ENCODE data around the gene NCK1. TPM values are rescaled to one million over a fixed set of nuclear protein-coding genes. Genes with fewer than 3 reads are reported as not detected.

The NCK1 gene
- total and polyA plus RNA-seq, 9 of the 15 experiments (the other 6 are each of a cell fraction or from before 2014, with no cell fraction given): 17.3 to 30.5 (median 25.0) TPM

GRCh38 chr3:136908297-136908696, 46.3 kb downstream of the NCK1 start:
- 92% methylated on average over 1 of the region's 2 CpGs for WGBS (ENCODE audit: insufficient coverage, low coverage, missing lambda C conversion rate)
- POLR2A ChIA-PET: interaction anchor here (1.1 kb wide), 1 partner anchor 77 kb away, joined by 3 read pairs; no protein-coding TSS in a partner anchor
- TF ChIP-seq ZNF282 (CRISPR knock-in tag; IDR thresholded peaks at IDR 0.05): no peak
- TF ChIP-seq CEBPZ (IDR thresholded peaks at IDR 0.05; ENCODE audit: borderline replicate concordance, low read depth, low read length): no peak
- no peak for TF ChIP-seq ETV5 (CRISPR knock-in tag; IDR thresholded peaks at IDR 0.05; ENCODE audit: low read depth)
- TF ChIP-seq MXD1 (CRISPR knock-in tag; IDR thresholded peaks at IDR 0.05; ENCODE audit: borderline replicate concordance, poor library complexity, severe bottlenecking): no peak
- TF ChIP-seq ESRRB (CRISPR knock-in tag; IDR thresholded peaks at IDR 0.05; ENCODE audit: borderline replicate concordance): no peak
- no peak for TF ChIP-seq USF2 (CRISPR knock-in tag; IDR thresholded peaks at IDR 0.05)
- no peak for TF ChIP-seq SMAD3 (CRISPR knock-in tag; conservative IDR thresholded peaks at IDR 0.05)
- TF ChIP-seq ZNF518B (CRISPR knock-in tag; IDR thresholded peaks at IDR 0.05): no peak
- TF ChIP-seq ATF1 (CRISPR knock-in tag; IDR thresholded peaks at IDR 0.05): no peak
- no peak for TF ChIP-seq ATF1 (tag; IDR thresholded peaks at IDR 0.05)
- no peak for TF ChIP-seq MTA2 (IDR thresholded peaks at IDR 0.05; ENCODE audit: low read depth)
- TF ChIP-seq CTCF (IDR thresholded peaks at IDR 0.05 in 2 of 3, conservative IDR thresholded peaks at IDR 0.05 in 1 of 3; ENCODE audit: insufficient read depth in 2 of 3, low read depth in 1 of 3, low read length in 3 of 3): no peak
- no peak for TF ChIP-seq ZNF696 (CRISPR knock-in tag; conservative IDR thresholded peaks at IDR 0.05)

More at GRCh38 chr3:136908297-136908696, 46.3 kb downstream of the NCK1 start:
- Histone ChIP-seq H3K4me3 (no peak overlapping the region), H3K4me1 (replicated peaks in 1 of 2; ENCODE audit: control insufficient read depth in 2 of 2, insufficient read depth in 2 of 2, low read length in 2 of 2) (peaks cover 5 to 7% of the 10 kb centered on the region in 2 experiments; a peak in 2 of 5 replicates), H4K20me1 (replicated peaks; ENCODE audit: control insufficient read depth, insufficient read depth, low read length) (peaks cover 4% of the 10 kb centered on the region), H3K27ac (ENCODE audit: extremely low read depth, low read depth, low read length) (no peak overlapping the region), H3K9me1 (ENCODE audit: control insufficient read depth, insufficient read depth, low read length) (no peaks in the 10 kb centered on the region), H3K79me2 (ENCODE audit: control insufficient read depth, insufficient read depth, low read length) (peaks cover 99% of the 10 kb centered on the region), H3K4me2 (ENCODE audit: insufficient read depth, low read length) (no peak overlapping the region), H3K36me3 (ENCODE audit: control insufficient read depth, insufficient read depth, low read length) (no peaks in the 10 kb centered on the region), H3K9ac (ENCODE audit: insufficient read depth in 1 of 2, low read depth in 2 of 2, low read length in 2 of 2) (no peak overlapping the region), H2AFZ (ENCODE audit: low read depth, low read length) (no peak overlapping the region), H3K9me3 (replicated peaks; ENCODE audit: control insufficient read depth, insufficient read depth, low read depth, low read length) (no peaks in the 10 kb centered on the region), H3K27me3 (ENCODE audit: control insufficient read depth in 2 of 2, insufficient read depth in 2 of 2, low read length in 2 of 2) (no peaks in the 10 kb centered on the region)
- in situ Hi-C loops (cut with MboI) (no loop called here), intact Hi-C loops (cut with micrococcal nuclease) (no loop called here)
- DNase-seq (ENCODE audit: extremely low read depth in 1 of 4, low spot score in 3 of 4) (no peak), FAIRE-seq (no peak), ATAC-seq (no peak)
- CTCF ChIA-PET (ENCODE audit: low intra/inter-chr PET ratio): no interaction called here
- BruUV-seq (replicated peaks): no TSS peak
